ENCODE data around the gene PCTP. TPM values are rescaled to one million over a fixed set of nuclear protein-coding genes. Genes with fewer than 3 reads are reported as not detected.

Gene PCTP
- total RNA-seq = 8.6 TPM

DNA sequence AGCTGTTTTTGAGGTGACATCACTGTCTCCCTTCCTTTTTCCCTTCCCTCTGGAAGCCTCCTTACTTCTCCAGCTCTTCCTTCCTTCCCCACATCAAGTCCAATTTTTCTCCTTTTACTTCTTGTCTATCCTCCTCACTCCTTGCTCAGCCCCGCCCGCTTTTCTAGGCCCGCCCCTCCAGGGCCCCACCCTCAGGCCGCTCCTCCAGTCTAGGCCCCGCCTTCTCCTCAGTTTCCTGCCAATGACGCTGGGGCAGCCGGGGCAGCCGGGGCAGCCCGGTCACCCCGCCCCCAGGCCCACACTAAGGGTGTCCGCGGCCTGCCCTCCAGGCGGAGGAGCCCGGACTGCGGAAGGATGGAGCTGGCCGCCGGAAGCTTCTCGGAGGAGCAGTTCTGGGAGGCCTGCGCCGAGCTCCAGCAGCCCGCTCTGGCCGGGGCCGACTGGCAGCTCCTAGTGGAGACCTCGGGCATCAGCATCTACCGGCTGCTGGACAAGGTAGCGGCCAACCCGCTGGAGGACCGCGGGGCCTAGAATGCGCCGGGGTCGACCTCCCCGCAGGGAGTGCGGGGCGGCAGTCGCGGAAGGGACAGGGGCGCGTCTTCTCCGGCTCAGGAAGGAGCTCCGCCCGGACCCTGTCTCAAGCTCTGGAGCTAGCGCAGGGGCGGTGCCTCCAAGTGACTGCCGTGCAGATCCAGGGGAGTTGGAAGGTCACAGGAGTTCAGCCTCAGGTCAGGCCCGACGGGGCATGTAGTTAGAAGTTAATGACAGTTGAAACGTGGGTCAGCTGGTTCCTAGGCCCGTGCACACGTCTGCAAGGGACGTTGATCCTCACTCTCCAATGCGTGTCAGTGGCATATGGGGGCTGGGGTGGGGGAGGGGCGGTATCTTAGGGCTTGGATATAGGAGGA, at the start of gene PCTP:
PCTP (plus strand) TSS at position 302 of the 908 bp plus-strand sequence; CDS start at position 355, 53 bp downstream.
- no peaks in the 10 kb centered on the region for H3K27me3 ChIP-seq
- DNase-seq (ENCODE audit: extremely low spot score in 2 of 2) = peak in 1 of 2 donors; percentile 90
- TF ChIP-seq, protein P1, sequence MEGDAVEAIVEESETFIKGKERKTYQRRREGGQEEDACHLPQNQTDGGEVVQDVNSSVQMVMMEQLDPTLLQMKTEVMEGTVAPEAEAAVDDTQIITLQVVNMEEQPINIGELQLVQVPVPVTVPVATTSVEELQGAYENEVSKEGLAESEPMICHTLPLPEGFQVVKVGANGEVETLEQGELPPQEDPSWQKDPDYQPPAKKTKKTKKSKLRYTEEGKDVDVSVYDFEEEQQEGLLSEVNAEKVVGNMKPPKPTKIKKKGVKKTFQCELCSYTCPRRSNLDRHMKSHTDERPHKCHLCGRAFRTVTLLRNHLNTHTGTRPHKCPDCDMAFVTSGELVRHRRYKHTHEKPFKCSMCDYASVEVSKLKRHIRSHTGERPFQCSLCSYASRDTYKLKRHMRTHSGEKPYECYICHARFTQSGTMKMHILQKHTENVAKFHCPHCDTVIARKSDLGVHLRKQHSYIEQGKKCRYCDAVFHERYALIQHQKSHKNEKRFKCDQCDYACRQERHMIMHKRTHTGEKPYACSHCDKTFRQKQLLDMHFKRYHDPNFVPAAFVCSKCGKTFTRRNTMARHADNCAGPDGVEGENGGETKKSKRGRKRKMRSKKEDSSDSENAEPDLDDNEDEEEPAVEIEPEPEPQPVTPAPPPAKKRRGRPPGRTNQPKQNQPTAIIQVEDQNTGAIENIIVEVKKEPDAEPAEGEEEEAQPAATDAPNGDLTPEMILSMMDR (IDR thresholded peaks at IDR 0.05) = peak in 1 of 3 experiments; percentile 23
- peak; percentile 81 to 95 for TF ChIP-seq POLR2AphosphoS5 (IDR thresholded peaks at IDR 0.05; ENCODE audit: insufficient read depth in 1 of 2, low read depth in 1 of 2)
- peak in 1 of 2 donors; percentile 48 for TF ChIP-seq POLR2A (IDR thresholded peaks at IDR 0.05)
- intact Hi-C loops (cut with DNase I) = no loop called here
- no peaks in the 10 kb centered on the region for H3K36me3 ChIP-seq
- peak within 1 kb of the TSS; percentile 84 for H3K27ac ChIP-seq
- H3K4me3 ChIP-seq = peak within 1 kb of the TSS; percentile 75 to 84
- H3K4me1 ChIP-seq = peaks cover 29% of the 10 kb centered on the region
- no peaks in the 10 kb centered on the region for H3K9me3 ChIP-seq

DNA sequence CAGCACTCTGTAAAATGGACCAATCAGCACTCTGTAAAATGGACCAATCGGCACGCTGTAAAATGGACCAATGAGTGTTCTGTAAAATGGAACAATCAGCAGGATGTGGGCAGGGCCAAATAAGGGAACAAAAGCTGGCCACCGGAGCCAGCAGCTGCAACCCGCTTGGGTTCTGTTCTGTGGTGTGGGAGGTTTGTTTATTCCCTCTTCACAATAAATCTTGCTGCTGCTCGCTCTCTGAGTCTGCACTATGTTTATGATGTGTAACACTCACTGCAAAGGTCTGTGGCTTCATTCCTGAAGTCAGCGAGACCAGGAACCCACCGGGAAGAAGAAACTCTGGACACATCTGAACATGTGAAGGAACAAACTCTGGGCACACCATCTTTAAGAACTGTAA, 48.7 kb upstream of the PCTP start:
- TF ChIP-seq POLR2AphosphoS5 (IDR thresholded peaks at IDR 0.05; ENCODE audit: insufficient read depth in 1 of 2, low read depth in 1 of 2) (no peak), POLR2A (IDR thresholded peaks at IDR 0.05) (no peak)
- TF ChIP-seq, protein P1 (IDR thresholded peaks at IDR 0.05) = no peak
- intact Hi-C loops (cut with DNase I) = no loop called here

DNA sequence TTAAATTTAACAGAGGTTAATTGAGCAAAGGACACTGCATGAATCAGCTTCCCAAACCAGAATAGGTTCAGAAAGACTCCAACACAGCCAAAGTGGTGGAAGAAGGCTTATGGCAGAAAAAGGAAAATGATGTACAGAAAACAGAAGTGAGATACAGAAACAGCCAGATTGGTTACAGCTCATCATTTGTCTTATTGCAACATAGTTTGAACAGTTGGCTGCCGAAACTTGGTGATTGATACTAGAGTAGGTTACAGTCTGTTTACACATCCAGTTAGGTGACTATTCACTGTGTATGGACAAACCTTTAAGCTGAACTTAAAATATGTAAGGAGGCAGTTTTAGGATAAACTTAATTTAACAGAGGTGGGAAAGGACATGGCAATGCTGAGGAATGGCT, 46.5 kb upstream of the PCTP start:
- Histone ChIP-seq H3K4me3 (no peak overlapping the region), H3K9me3 (no peaks in the 10 kb centered on the region), H3K27ac (no peak overlapping the region), H3K4me1 (peaks cover 14% of the 10 kb centered on the region), H3K27me3 (no peaks in the 10 kb centered on the region), H3K36me3 (no peaks in the 10 kb centered on the region)
- DNase-seq (ENCODE audit: extremely low spot score in 2 of 2) = no peak
- intact Hi-C loops (cut with DNase I) = no loop called here
- TF ChIP-seq POLR2AphosphoS5 (IDR thresholded peaks at IDR 0.05; ENCODE audit: insufficient read depth in 1 of 2, low read depth in 1 of 2) (no peak), POLR2A (IDR thresholded peaks at IDR 0.05) (no peak)
- TF ChIP-seq, protein P1 (IDR thresholded peaks at IDR 0.05) = no peak

More for the DNA sequence above, 48.7 kb upstream of the PCTP start:
- H3K36me3 ChIP-seq = no peaks in the 10 kb centered on the region
- H3K27me3 ChIP-seq = no peaks in the 10 kb centered on the region
- H3K9me3 ChIP-seq = no peaks in the 10 kb centered on the region
- no peak overlapping the region for H3K4me3 ChIP-seq
- no peak overlapping the region for H3K27ac ChIP-seq
- no peak for DNase-seq (ENCODE audit: extremely low spot score in 2 of 2)
- peaks cover 3% of the 10 kb centered on the region for H3K4me1 ChIP-seq

- TF ChIP-seq POLR2A (IDR thresholded peaks at IDR 0.05) = no peak
- no peak overlapping the region for H3K27ac ChIP-seq
- H3K4me3 ChIP-seq = no peak overlapping the region
- no peak for DNase-seq (ENCODE audit: extremely low spot score in 2 of 2)
- no peaks in the 10 kb centered on the region for H3K27me3 ChIP-seq
- no peaks in the 10 kb centered on the region for H3K36me3 ChIP-seq
- H3K9me3 ChIP-seq = no peaks in the 10 kb centered on the region
- intact Hi-C loops (cut with DNase I) = no loop called here
- H3K4me1 ChIP-seq = peaks cover 14% of the 10 kb centered on the region
Measured at GRCh38 chr17:55705847-55706246, 45.0 kb upstream of the PCTP start.

- Histone ChIP-seq H3K4me1 (peaks cover 14% of the 10 kb centered on the region), H3K27ac (no peak overlapping the region), H3K4me3 (no peak overlapping the region), H3K9me3 (no peaks in the 10 kb centered on the region), H3K27me3 (no peaks in the 10 kb centered on the region), H3K36me3 (no peaks in the 10 kb centered on the region)
- TF ChIP-seq POLR2AphosphoS5 (IDR thresholded peaks at IDR 0.05; ENCODE audit: insufficient read depth in 1 of 2, low read depth in 1 of 2) = no peak
- TF ChIP-seq, protein P1 (IDR thresholded peaks at IDR 0.05) = no peak
- TF ChIP-seq POLR2A (IDR thresholded peaks at IDR 0.05) = no peak
- intact Hi-C loops (cut with DNase I) = no loop called here
- DNase-seq (ENCODE audit: extremely low spot score in 2 of 2) = no peak
Measured at GRCh38 chr17:55706808-55707773, 43.8 kb upstream of the PCTP start.

All from vagina (tissue), 2 donors.